Vagina (tissue), 2 donors: ENCODE measurements around the gene MAEL.

Source experiments
- POLR2A ChIP-seq, 2 donors: fragments of 450-650 bp; IDR thresholded peaks; one replicate each; pipeline ENCODE4 v1.6.1; 2017; ENCODE audit warnings: antibody characterized with exemption in 2 of 2, mild to moderate bottlenecking in 2 of 2, moderate library complexity in 2 of 2
- TF ChIP-seq, protein P1 (sequence below), 3 experiments: fragments of 450-650 bp in 2 of 3; fragments of 200-600 bp in 1 of 3; sonication (generic) in 1 of 3; IDR thresholded peaks; one replicate each; pipeline ENCODE4 v1.5.1; 2017 to 2019; ENCODE audit warnings: antibody characterized with exemption in 3 of 3, mild to moderate bottlenecking in 2 of 3, moderate library complexity in 2 of 3

GRCh38 chr1:167059045-167059808, 70.1 kb downstream of the MAEL start:
- no peak for TF ChIP-seq POLR2A (IDR thresholded peaks at IDR 0.05)
- TF ChIP-seq, protein P1, sequence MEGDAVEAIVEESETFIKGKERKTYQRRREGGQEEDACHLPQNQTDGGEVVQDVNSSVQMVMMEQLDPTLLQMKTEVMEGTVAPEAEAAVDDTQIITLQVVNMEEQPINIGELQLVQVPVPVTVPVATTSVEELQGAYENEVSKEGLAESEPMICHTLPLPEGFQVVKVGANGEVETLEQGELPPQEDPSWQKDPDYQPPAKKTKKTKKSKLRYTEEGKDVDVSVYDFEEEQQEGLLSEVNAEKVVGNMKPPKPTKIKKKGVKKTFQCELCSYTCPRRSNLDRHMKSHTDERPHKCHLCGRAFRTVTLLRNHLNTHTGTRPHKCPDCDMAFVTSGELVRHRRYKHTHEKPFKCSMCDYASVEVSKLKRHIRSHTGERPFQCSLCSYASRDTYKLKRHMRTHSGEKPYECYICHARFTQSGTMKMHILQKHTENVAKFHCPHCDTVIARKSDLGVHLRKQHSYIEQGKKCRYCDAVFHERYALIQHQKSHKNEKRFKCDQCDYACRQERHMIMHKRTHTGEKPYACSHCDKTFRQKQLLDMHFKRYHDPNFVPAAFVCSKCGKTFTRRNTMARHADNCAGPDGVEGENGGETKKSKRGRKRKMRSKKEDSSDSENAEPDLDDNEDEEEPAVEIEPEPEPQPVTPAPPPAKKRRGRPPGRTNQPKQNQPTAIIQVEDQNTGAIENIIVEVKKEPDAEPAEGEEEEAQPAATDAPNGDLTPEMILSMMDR (IDR thresholded peaks at IDR 0.05): peak; percentile 77 to 98 (median 85)
